Cortex of kidney (tissue), 1 donor: ENCODE results near the gene IPMK.

Experiments
- DNase-seq: peaks from one replicate; lab custom pipeline; 2025; lab: John Stamatoyannopoulos, UW

IPMK gene

DNA sequence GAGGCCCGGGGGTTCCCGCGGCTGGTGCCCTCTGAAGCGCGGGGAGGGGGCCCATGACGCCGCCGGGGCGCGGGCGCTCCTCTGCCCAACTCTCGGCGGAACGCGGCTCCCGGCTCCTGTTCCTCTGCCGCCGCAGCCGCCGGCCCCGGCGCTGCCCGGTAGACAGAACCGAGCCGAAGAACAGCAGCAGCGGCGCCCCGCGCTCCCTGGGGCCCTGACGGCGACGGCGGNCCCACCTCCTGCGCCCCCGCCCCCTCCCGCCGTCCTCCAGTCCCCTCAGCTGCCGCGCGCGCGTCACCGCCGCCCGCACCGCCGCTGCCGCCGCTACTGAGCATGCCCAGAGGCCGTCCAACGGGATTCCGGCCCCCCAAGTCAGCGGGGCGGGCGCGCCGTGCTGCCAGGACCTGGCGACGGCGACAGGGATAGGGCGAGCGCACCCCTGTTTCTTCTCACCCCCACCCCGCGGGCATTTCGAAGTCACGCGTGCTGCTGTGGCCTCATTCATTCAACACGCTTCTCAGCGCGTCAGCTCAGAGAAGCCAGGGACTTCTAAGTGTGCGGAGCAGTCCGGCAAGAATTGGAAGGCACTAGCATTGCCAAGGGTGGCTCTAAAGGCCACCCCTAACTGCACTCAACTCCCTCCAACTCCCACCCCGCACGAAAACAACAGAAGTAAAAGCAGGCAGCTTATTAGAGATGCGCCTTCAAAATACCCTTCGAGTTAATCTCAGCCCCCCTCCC lies at the start of gene IPMK:
Gene IPMK (minus strand): TSS at position 182 of the 741 bp plus-strand sequence. CDS start 283 bp downstream, outside the sequence.
- DNase-seq: no peak

DNA sequence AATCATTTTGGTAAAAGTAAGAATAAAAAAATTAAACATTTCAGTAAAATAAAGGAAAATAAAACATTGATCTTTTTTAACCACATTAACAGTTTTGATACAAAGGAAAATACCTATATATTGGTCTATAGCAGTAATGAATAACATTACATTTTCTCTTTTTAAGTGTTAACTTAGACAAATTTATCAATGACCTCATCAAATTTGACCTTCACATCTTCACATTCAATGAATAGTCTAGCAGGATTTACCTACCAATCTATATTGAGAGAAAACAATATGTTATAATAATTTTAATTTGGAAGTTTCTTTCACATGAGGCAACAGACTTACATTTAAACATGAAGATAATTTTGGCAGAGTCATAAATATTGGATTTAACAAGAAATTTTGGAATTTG lies 49.2 kb upstream of the IPMK start:
- no peak for DNase-seq

- DNase-seq: no peak
Measured at GRCh38 chr10:58311026-58311425, 43.3 kb upstream of the IPMK start.

GRCh38 chr10:58307676-58308075 lies 40.0 kb upstream of the IPMK start:
- DNase-seq: no peak

DNA sequence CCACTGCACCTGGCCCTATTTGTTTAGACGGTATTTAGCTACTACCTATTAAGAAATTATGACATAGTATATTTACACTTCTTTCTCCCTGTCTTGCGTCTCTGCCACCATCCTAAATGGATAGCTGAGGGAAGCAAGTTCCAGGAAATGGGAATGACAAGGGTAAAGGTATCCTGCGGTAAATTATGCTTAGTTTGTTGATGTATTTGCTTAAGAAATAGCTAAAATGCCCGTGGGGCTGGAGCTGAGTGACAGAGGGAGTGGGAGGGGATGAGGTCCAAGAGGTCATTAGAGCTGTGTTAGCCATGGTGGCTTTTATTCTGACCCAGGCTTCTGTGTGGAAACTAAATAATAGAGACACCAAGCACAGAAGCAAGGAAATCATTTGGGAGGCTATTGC lies 38.1 kb upstream of the IPMK start:
- no peak for DNase-seq

DNA sequence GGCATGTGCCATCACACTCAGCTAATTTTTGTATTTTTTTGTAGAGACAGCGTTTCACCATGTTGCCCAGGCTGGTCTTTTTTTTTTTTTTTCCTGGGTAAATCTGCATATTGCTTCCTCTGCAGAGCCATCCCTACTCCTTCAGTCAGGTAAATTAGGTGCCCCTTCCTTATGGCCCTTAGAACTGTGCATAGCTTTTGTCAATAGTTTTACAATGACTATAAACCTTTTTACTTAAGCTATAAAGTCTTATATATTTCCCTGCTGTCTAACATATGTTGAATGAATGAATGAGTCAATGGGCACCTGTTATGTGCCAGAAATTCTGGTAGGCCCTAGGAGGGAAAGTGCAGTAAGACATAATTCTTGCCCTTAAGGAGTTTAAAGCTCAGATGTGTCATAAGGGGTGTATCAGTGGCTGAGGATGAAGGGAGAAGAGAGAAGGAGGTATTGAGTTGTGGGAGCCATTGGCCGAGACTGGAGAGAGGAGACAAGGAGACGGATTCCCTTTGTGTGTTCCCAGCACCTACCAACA lies 36.5 kb upstream of the IPMK start:
- DNase-seq: no peak

GRCh38 chr10:58302254-58302653 lies 34.6 kb upstream of the IPMK start:
- DNase-seq: no peak

DNA sequence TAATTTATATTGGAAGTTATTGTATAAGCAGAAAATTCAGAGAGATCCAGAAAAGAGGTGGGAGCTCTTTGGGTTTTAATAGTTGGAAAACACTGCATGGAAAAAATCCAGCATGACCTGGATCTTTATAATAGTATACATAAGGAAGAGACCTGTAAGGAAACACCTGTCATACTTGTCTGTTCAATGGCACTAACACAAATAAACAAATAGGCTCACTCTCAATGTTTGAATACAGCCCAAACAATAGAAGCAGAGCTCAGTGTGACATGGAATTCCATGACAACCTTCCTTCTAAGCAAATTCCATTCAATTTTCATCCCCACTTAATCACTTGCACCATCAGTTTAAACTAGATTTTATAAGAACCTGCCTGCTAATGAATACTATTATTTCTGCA lies 33.0 kb upstream of the IPMK start:
- DNase-seq: no peak

DNA sequence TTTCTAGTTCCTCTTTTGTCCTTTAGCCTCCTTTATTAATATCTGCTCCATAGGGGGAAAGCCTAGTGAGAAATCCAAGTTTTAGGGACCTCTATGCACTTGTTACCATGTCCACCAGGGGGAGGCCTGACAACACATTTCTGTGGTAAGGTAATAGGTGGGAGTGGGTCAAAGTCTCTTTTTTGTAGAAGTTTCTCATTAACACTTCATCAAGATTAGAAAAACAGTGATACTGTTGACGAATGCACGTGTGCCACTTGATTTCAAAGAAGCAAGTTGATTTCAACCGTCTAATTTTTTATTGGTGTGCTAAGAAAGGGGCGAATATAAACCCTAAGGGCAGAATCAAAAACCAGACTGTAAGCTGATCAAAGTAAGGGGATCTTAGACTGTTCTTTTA lies 31.9 kb upstream of the IPMK start:
- no peak for DNase-seq

DNA sequence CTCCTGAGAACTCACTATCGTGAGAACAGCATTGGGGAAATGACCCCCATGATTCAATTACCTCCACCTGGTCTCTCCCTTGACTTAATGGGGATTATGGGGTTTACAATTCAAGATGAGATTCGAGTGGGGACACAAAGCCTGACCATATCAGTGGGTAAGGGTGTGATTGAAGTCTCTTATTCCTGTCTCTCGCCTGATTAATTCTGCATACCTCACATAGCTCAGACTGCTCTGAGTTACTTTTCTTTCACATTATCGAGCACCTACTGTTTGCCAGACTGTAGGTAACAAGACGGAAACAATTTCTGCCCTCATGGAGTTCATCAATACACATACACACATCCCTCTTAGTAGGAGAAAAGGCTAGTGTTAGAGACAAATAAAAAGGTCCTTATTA lies 26.3 kb upstream of the IPMK start:
- DNase-seq: no peak

GRCh38 chr10:58291538-58292174 lies 24.0 kb upstream of the IPMK start:
- no peak for DNase-seq

- no peak for DNase-seq
Measured at GRCh38 chr10:58282615-58283014, 14.9 kb upstream of the IPMK start.

GRCh38 chr10:58281092-58281752 lies 13.5 kb upstream of the IPMK start:
- DNase-seq: no peak

- no peak for DNase-seq
Measured at GRCh38 chr10:58280477-58280876, 12.8 kb upstream of the IPMK start.

GRCh38 chr10:58278962-58279307 lies 11.2 kb upstream of the IPMK start:
- DNase-seq: no peak

GRCh38 chr10:58278274-58278961 lies 10.7 kb upstream of the IPMK start:
- no peak for DNase-seq

DNA sequence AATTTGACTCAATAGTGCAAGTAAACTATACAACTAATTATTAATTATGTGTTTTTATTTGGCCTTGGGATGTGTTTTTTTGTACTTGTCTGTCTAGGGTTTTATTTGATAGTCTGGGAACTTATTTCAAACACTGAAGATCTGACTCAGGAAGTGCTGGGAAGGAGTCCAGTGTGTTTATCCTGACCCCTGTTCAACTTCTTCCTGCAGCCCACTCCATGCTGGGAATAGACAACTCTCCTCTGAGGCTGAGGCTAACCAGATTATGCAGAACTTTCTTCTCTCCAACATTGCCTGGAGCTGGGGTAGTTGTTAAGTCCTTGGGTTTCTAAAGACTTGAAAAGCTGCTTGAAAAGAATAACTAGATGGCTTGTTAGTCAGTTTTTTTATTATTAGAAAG lies 8.2 kb upstream of the IPMK start:
- DNase-seq: no peak

DNA sequence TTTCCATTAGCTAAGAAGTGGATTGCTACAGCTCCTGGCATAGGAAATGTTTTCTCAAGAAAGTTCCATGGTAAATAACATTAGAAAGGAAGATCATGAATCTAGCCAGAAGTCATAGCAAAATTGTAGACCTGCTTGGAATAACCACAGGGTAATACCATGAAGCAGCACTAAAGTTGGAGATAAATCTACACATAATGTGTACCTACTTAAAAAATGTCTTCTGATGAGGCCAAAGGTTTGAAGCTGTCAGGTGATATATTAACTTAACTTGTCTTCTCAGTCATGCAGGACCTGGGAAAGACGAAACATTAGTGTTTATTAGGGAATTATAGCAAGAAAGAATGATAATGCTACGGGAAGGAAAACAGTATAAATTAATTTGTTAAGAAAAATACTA lies 7.6 kb upstream of the IPMK start:
- DNase-seq: no peak

DNA sequence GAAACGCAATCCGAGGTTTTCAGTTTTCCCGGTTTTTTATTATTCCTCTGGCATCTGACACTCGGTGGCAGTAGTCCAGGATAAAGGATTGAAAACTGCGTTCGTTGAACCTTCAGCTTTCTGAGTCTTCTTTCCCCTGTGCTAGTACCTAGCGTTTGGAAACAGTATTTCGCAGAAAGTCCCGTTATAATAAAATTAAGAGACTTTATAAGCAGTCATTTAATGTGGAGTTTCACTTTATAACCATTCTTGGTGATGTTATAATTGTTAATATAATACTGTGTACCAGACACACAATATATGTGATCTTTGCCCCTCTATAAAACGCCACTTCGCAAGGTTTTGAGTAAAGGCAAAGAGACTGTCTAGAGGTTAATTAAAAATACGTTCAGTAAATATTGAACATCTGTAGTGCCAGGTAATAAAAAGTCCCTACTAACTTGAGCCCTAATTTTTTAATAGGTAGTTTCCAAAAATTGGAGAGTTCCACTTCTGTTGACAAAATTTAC lies 2.1 kb upstream of the IPMK start:
- no peak for DNase-seq

GRCh38 chr10:58268946-58269781 lies 1.5 kb upstream of the IPMK start, which contains the start of gene CISD1:
CISD1 (plus strand) TSS chr10:58269162; CDS start chr10:58269274, 112 bp downstream.
- peak; percentile 39 for DNase-seq

DNA sequence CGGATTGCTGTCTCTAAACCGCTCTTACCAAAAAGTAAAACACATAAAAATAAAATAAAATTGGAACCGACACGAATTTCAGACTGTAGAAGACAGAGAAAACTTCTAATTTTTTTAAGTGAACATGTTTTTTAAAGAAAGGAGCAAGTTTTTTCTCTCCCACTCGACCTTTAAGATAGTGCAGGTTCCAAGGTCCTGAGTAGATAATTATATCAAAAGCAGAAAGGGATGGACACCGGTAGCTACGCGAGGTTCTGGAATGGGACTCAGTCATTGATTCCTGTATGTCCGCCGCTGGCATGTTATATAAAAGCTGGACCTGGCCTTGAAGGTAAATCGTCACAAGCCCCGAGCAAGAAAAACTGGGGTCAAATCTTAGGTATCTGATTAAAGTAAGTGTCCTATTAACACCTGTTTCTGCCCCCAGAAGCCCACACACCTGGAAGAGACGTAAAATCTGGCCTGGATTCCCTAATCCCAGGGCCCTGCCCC lies 806 bp upstream of the IPMK start:
- DNase-seq: no peak
